ENCODE data around the gene EFNA4.

EFNA4 gene

DNA sequence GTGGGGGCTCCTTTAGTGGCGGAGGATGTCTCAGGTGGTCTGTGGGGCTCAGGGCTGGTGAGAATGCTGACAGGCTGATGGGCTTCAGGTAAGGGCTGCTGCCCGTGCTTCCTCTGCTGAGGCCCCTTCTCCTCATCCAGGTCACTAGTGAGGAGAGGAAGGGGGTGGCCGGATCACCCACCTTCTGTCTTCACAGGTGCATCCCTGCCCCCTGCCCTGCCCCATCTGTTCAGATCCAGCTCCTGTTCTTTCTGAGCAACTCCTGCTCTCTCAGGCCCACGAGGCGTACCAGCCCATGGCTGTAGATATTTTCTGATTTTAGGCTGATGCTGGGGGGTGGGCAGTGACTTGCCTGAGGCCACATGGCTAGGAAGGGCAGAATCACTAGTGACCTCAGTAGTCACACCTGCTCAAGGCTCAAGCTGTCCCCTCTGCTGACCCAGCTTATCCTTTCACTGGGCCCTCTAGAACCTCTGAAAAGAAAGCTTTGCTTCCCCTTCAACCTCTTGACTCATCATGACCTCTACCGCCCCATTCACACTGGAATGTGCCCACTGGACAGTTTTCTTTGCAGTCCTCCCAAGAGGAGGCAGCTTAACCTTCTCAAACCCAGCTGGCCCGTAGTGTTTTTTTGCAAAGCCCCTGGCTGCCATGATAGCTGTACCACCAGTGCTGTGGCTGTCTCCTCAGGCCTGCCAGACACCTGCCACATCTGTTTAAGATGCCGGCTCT, 44.8 kb upstream of the EFNA4 start:
- FAIRE-seq (no peak), DNase-seq (ENCODE audit: insufficient read length, low spot score) (no peak)
- TF ChIP-seq, protein P1, sequence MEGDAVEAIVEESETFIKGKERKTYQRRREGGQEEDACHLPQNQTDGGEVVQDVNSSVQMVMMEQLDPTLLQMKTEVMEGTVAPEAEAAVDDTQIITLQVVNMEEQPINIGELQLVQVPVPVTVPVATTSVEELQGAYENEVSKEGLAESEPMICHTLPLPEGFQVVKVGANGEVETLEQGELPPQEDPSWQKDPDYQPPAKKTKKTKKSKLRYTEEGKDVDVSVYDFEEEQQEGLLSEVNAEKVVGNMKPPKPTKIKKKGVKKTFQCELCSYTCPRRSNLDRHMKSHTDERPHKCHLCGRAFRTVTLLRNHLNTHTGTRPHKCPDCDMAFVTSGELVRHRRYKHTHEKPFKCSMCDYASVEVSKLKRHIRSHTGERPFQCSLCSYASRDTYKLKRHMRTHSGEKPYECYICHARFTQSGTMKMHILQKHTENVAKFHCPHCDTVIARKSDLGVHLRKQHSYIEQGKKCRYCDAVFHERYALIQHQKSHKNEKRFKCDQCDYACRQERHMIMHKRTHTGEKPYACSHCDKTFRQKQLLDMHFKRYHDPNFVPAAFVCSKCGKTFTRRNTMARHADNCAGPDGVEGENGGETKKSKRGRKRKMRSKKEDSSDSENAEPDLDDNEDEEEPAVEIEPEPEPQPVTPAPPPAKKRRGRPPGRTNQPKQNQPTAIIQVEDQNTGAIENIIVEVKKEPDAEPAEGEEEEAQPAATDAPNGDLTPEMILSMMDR (IDR thresholded peaks at IDR 0.05; ENCODE audit: insufficient read depth, missing control alignments): no peak

- DNase-seq (ENCODE audit: insufficient read length, low spot score) (no peak), FAIRE-seq (no peak)
- TF ChIP-seq, protein P1 (IDR thresholded peaks at IDR 0.05; ENCODE audit: insufficient read depth, missing control alignments): no peak
Observed at GRCh38 chr1:155019377-155020245, 43.9 kb upstream of the EFNA4 start.

DNA sequence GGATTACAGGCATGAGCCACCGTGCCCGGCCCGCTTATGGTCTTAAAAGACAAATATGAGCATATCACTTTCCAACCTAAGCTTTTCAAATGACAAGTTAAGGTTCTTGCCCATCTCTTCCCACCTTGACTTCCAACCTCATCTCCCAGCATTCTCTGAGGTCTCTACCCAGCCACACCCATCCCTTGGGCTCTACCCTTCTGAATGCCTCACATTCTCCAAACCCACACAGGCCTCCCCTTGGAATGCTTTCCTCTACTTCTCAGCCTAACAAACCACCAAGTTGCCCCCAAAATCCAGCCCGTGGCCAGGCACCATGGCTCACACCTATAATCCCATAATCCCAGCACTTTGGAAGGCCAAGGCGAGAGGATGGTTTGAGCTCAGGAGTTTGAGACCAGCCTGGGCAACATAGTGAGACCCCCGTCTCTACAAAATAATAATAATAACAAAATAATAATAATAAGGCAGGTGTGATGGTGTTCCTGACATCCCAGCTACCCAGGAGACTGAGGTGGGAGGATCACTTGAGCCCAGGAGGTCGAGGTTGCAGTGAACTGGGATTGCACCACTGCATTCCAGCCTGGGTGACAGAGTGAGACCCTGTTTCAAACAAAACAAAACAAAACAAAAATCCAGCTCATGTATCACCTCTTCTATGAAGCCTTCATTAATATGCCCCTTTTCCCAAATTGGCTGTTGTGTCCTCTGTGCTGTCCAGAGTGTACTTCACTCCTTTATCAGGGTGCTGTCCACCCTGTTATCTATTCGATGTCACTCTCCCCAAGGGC, 41.2 kb upstream of the EFNA4 start:
- TF ChIP-seq, protein P1 (IDR thresholded peaks at IDR 0.05; ENCODE audit: insufficient read depth, missing control alignments): no peak
- no peak for DNase-seq (ENCODE audit: insufficient read length, low spot score)
- no peak for FAIRE-seq

DNA sequence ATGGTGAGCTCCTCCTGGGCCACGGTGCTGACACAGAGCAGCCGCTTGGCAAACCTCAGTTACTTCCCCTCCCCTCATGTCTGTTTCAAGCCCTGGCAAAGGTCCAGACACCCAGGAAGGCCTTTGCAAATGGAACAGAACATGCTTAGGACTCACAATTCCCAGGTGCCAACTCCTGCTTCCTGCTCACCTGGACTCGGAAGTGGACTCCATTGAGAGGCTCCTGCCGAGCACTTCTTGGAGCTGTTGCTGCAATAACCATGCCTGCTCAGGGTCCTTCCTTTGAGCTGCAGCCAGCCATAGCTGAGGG, 40.7 kb upstream of the EFNA4 start:
- no peak for FAIRE-seq
- DNase-seq (ENCODE audit: insufficient read length, low spot score): no peak
- TF ChIP-seq, protein P1 (IDR thresholded peaks at IDR 0.05; ENCODE audit: insufficient read depth, missing control alignments): no peak

- TF ChIP-seq, protein P1 (IDR thresholded peaks at IDR 0.05; ENCODE audit: insufficient read depth, missing control alignments): no peak
- FAIRE-seq (no peak), DNase-seq (ENCODE audit: insufficient read length, low spot score) (no peak)
Observed at GRCh38 chr1:155023627-155024026, 39.9 kb upstream of the EFNA4 start.

GRCh38 chr1:155024315-155024714, 39.2 kb upstream of the EFNA4 start:
- FAIRE-seq (no peak), DNase-seq (ENCODE audit: insufficient read length, low spot score) (no peak)
- TF ChIP-seq, protein P1 (IDR thresholded peaks at IDR 0.05; ENCODE audit: insufficient read depth, missing control alignments): no peak

All from D721Med (cell line).